Mucosa of rectum (tissue), 2 donors: ENCODE measurements around the gene ZBTB7C.
A peak's percentile ranks its signal among the peaks of the same experiment; 100 is the strongest.

Experiments used
- H3K27ac ChIP-seq, 2 donors: one replicate each; pipeline ENCODE4 v1.7.0; 2013; ENCODE audit warnings: inconsistent platforms in 2 of 2, low read depth in 2 of 2, low read length in 2 of 2
- H3K27me3 ChIP-seq, 2 donors: one replicate each; pipeline ENCODE4 v1.7.0; 2013; ENCODE audit warnings: low read length in 2 of 2; ENCODE audit not compliant: control insufficient read depth in 2 of 2, insufficient read depth in 2 of 2
- H3K36me3 ChIP-seq, 2 donors: one replicate each; pipeline ENCODE4 v1.7.0; 2013; ENCODE audit warnings: low read length in 2 of 2; ENCODE audit not compliant: control insufficient read depth in 2 of 2, insufficient read depth in 2 of 2
- H3K4me1 ChIP-seq, 2 donors: one replicate each; pipeline ENCODE4 v1.7.0; 2013; ENCODE audit warnings: low read length in 2 of 2, mild to moderate bottlenecking in 1 of 2; ENCODE audit not compliant: control insufficient read depth in 2 of 2, insufficient read depth in 2 of 2
- H3K4me3 ChIP-seq, 2 donors: one replicate each; pipeline ENCODE4 v1.7.0; 2013; ENCODE audit warnings: low read length in 2 of 2
- H3K9ac ChIP-seq, 2 donors: one replicate each; pipeline ENCODE4 v1.7.0; 2013; ENCODE audit warnings: low read length in 2 of 2, low read depth in 1 of 2, mild to moderate bottlenecking in 1 of 2
- H3K9me3 ChIP-seq, 2 donors: one replicate each; pipeline ENCODE4 v1.7.0; 2013; ENCODE audit warnings: low read length in 2 of 2; ENCODE audit not compliant: control insufficient read depth in 2 of 2
- donor health status: healthy.
- donor health status: Normal muscosa, but diverticular disease.

ZBTB7C gene

DNA sequence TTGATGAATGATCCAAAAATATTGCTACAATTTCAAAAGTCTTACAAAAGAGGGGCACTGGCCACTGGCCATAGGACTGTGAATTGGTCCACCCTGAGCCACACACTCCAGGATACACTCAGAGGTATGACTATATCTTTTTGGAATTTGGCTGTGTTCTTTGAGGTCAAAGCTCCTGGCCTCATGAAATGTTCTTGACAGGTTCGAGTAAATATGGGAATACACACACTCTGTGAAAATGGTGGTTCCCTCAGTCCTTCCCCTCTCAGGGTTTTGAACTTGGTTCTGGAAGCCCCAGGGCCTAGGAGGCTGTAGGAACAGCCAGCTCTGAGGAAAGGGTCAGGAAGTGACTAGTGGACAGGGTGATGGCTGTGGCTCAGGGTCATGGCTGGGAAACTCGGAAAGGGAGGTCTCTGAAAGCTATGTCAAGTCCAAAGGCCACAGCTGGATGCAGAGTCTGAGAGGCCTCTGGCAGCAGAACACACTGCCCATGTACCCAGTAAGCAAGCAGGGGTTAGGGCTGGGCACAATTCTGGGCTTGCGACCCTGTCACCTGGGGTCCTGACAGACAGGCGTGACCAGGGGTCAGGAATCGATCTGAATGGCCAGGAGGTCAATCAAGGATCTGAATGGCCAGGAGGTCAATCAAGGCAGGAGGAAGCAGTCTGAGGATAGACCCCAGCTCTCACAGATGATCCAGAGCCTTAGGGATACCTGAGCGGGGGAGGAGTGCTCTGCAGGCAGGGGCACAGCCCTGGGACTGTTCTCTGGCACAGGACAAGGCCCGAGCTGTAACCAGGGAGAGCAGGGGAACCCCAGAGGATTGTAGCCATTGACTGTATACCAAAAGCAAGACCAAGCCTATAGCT lies 255.3 kb downstream of the ZBTB7C start:
- Histone ChIP-seq H3K9ac (no peak overlapping the region), H3K36me3 (no peaks in the 10 kb centered on the region), H3K9me3 (no peaks in the 10 kb centered on the region), H3K4me3 (no peak overlapping the region), H3K4me1 (peaks cover 16 to 20% of the 10 kb centered on the region in 2 donors), H3K27me3 (no peaks in the 10 kb centered on the region), H3K27ac (no peak overlapping the region)

GRCh38 chr18:48152549-48152948 lies 256.6 kb downstream of the ZBTB7C start:
- Histone ChIP-seq H3K9me3 (no peaks in the 10 kb centered on the region), H3K4me1 (peaks cover 16% of the 10 kb centered on the region in 2 donors), H3K36me3 (no peaks in the 10 kb centered on the region), H3K27me3 (no peaks in the 10 kb centered on the region), H3K4me3 (no peak overlapping the region), H3K9ac (no peak overlapping the region), H3K27ac (no peak overlapping the region)

GRCh38 chr18:48151421-48152065 lies 257.6 kb downstream of the ZBTB7C start:
- Histone ChIP-seq H3K27ac (peak overlapping the region in 1 of 2 donors; percentile 4), H3K4me3 (no peak overlapping the region), H3K9me3 (no peaks in the 10 kb centered on the region), H3K9ac (no peak overlapping the region), H3K27me3 (no peaks in the 10 kb centered on the region), H3K4me1 (peaks cover 16% of the 10 kb centered on the region in 2 donors), H3K36me3 (no peaks in the 10 kb centered on the region)

DNA sequence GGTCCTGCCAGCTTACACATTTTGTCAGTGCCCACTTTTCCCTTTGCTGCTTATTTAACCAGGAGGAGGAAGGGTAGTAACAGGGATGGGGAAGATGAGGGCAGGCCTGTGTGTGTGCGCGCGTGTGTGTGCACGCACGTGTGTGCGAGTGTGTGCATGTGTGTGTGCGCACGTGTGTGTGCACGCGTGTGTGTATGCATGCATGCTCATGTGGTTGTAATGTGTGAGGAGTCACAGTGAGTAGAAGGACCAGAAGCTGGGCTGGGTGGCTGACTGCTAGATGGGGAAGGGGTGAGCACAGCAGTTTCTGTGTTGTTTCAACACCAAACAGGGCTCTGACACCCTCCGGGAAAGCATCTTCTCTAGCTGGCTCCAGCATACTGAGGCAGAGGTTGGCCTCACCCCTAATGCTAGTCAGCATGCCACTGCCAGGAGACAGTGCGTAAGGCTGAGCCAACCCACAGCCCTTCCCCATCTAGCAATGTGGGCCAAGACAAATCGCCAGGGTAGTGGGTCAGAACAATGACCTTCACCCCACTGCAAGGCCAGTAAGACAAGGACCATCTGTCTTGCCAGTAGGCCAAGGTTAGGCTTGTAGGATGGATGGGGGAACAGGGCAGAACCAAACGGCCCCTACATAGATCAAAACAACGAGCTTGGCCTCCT lies 260.0 kb downstream of the ZBTB7C start:
- Histone ChIP-seq H3K4me3 (no peak overlapping the region), H3K36me3 (no peaks in the 10 kb centered on the region), H3K27ac (no peak overlapping the region), H3K4me1 (peaks cover 14 to 16% of the 10 kb centered on the region in 2 donors), H3K9ac (no peak overlapping the region), H3K9me3 (no peaks in the 10 kb centered on the region), H3K27me3 (no peaks in the 10 kb centered on the region)

GRCh38 chr18:48142994-48143393 lies 266.2 kb downstream of the ZBTB7C start:
- peaks cover 36 to 46% of the 10 kb centered on the region in 2 donors for H3K4me1 ChIP-seq
- H3K9me3 ChIP-seq: no peaks in the 10 kb centered on the region
- no peaks in the 10 kb centered on the region for H3K36me3 ChIP-seq
- H3K9ac ChIP-seq: peak overlapping the region in 1 of 2 donors; percentile 36
- H3K27me3 ChIP-seq: no peaks in the 10 kb centered on the region
- peak overlapping the region; percentile 79 to 84 for H3K27ac ChIP-seq
- no peak overlapping the region for H3K4me3 ChIP-seq

- Histone ChIP-seq H3K36me3 (no peaks in the 10 kb centered on the region), H3K9me3 (no peaks in the 10 kb centered on the region), H3K4me1 (peaks cover 42 to 53% of the 10 kb centered on the region in 2 donors), H3K27ac (peak overlapping the region; percentile 79 to 84), H3K9ac (peak overlapping the region in 1 of 2 donors; percentile 36), H3K4me3 (no peak overlapping the region), H3K27me3 (no peaks in the 10 kb centered on the region)
Observed at GRCh38 chr18:48142353-48142752, 266.8 kb downstream of the ZBTB7C start.

DNA sequence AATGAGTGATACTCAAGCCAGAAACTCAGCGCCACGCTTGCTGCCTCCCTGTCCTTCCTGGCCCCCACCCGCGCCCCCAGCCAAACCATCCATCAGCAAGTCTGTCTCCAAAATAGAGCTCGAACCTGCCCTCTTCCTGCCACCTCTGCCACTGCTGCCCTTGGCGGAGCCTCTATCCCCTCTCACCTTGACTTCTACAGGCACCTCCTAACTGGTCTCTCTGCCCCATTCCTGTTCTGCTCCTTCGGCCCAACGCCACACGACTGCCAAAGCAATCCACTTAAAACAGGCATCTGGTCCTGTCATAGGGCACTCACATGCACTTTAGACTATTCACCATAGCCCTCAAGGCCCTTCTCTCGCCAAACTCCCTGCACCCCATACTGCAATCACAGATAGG lies 268.5 kb downstream of the ZBTB7C start:
- peak overlapping the region; percentile 88 to 95 for H3K27ac ChIP-seq
- H3K9me3 ChIP-seq: no peaks in the 10 kb centered on the region
- no peak overlapping the region for H3K4me3 ChIP-seq
- H3K36me3 ChIP-seq: no peaks in the 10 kb centered on the region
- no peak overlapping the region for H3K9ac ChIP-seq
- peaks cover 0 to 3% of the 10 kb centered on the region in 2 donors for H3K27me3 ChIP-seq
- H3K4me1 ChIP-seq: peaks cover 44 to 53% of the 10 kb centered on the region in 2 donors

- H3K9ac ChIP-seq: peak overlapping the region; percentile 52 to 88
- no peaks in the 10 kb centered on the region for H3K36me3 ChIP-seq
- no peak overlapping the region for H3K4me3 ChIP-seq
- peaks cover 0 to 8% of the 10 kb centered on the region in 2 donors for H3K27me3 ChIP-seq
- no peaks in the 10 kb centered on the region for H3K9me3 ChIP-seq
- H3K4me1 ChIP-seq: peaks cover 53 to 60% of the 10 kb centered on the region in 2 donors
- H3K27ac ChIP-seq: peak overlapping the region; percentile 88 to 95
Observed at GRCh38 chr18:48139431-48140347, 269.5 kb downstream of the ZBTB7C start.

GRCh38 chr18:48138660-48139430 lies 270.3 kb downstream of the ZBTB7C start:
- peak overlapping the region; percentile 31 for H3K4me3 ChIP-seq
- no peaks in the 10 kb centered on the region for H3K9me3 ChIP-seq
- peaks cover 0 to 13% of the 10 kb centered on the region in 2 donors for H3K27me3 ChIP-seq
- no peaks in the 10 kb centered on the region for H3K36me3 ChIP-seq
- peaks cover 60 to 69% of the 10 kb centered on the region in 2 donors for H3K4me1 ChIP-seq
- peak overlapping the region; percentile 88 to 95 for H3K27ac ChIP-seq
- H3K9ac ChIP-seq: peak overlapping the region; percentile 88
